Left forelimb (tissue), 1 donor: ENCODE data around the gene CRNN.

ENCODE experiments used
- DNase-seq: peaks from one replicate; pipeline ENCODE4 v3.0.0-alpha.2; 2018; ENCODE audit warnings: low spot score

The CRNN gene

GRCh38 chr1:152419917-152420316 lies 5.9 kb upstream of the CRNN start:
- DNase-seq = no peak

- DNase-seq = no peak
These were observed 1.6 kb upstream of the CRNN start for GRCh38 chr1:152415454-152416227.

- DNase-seq = no peak
These were observed 1.3 kb downstream of the CRNN start for GRCh38 chr1:152412756-152413155.

GRCh38 chr1:152411134-152411533 lies 2.9 kb downstream of the CRNN start:
- DNase-seq = no peak

- DNase-seq = no peak
These were observed 3.5 kb downstream of the CRNN start for GRCh38 chr1:152410599-152410998.

- DNase-seq = no peak
These were observed 4.0 kb downstream of the CRNN start for GRCh38 chr1:152410028-152410427.

GRCh38 chr1:152408664-152409063 lies 5.4 kb downstream of the CRNN start:
- DNase-seq = no peak

GRCh38 chr1:152398812-152399698 lies 15.0 kb downstream of the CRNN start:
- no peak for DNase-seq

- no peak for DNase-seq
These were observed 16.6 kb downstream of the CRNN start for GRCh38 chr1:152397474-152397873.

GRCh38 chr1:152394151-152394550 lies 19.9 kb downstream of the CRNN start:
- DNase-seq = no peak

GRCh38 chr1:152392909-152393308 lies 21.2 kb downstream of the CRNN start:
- no peak for DNase-seq

- DNase-seq = no peak
These were observed 25.2 kb downstream of the CRNN start for GRCh38 chr1:152388889-152389288.

- DNase-seq = no peak
These were observed 27.1 kb downstream of the CRNN start for GRCh38 chr1:152386940-152387339.

- no peak for DNase-seq
These were observed 33.1 kb downstream of the CRNN start for GRCh38 chr1:152380932-152381331.

- no peak for DNase-seq
These were observed 39.6 kb downstream of the CRNN start for GRCh38 chr1:152374451-152374850.

- DNase-seq = no peak
These were observed 41.4 kb downstream of the CRNN start for GRCh38 chr1:152372672-152373071.

- no peak for DNase-seq
These were observed 46.6 kb downstream of the CRNN start for GRCh38 chr1:152367436-152367835.

- no peak for DNase-seq
These were observed 54.2 kb downstream of the CRNN start, which contains the start of gene FLG2 for GRCh38 chr1:152359906-152360305. FLG2 (minus strand) TSS chr1:152360006; CDS start chr1:152358884, 1,122 bp downstream.
